Measurements from ENCODE around the gene SLC23A2.

DNA sequence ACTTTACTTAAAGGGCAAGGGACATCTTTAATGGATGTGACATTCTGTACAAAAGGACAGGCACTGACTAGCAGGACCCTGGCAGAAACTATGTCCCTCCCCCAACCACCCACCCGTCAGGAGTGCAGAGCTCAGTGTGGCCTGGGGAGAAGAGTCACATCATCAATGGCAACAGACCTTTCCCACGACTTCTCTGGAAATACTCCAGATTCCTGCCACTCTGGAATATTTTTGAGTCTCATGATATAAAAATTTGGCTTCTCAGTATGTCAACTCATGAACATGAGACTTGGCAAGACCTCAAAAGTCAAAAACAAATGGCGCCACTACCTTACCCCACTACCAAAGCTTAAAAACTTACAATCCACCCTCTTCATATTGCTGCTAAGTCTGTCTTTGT is 118.3 kb downstream of the SLC23A2 start:
- TF ChIP-seq ZNF274 (IDR thresholded peaks at IDR 0.05; ENCODE audit: low read depth, low read length) (no peak), YY1 (IDR thresholded peaks at IDR 0.05; ENCODE audit: insufficient read depth, insufficient read length) (no peak)

All from NT2/D1 (cell line).